Ishikawa (cell line): ENCODE measurements around the gene LY6G5B.
A peak's percentile ranks its signal among the peaks of the same experiment; 100 is the strongest.

ENCODE experiments used
- CEBPB ChIP-seq: IDR thresholded peaks from 2 replicates; pipeline ENCODE4 v1.6.1; 2012
- CREB1 ChIP-seq: IDR thresholded peaks from 2 replicates; pipeline ENCODE4 v1.6.1; 2012; ENCODE audit warnings: low read depth
- EGR1 ChIP-seq: IDR thresholded peaks from 2 replicates; pipeline ENCODE4 v1.6.1; 2012
- EP300 ChIP-seq: IDR thresholded peaks from 2 replicates; pipeline ENCODE4 v1.6.1; 2012; ENCODE audit warnings: borderline replicate concordance
- FOXM1 ChIP-seq: IDR thresholded peaks from 2 replicates; pipeline ENCODE4 v1.6.1; 2012; ENCODE audit warnings: low read depth, borderline replicate concordance
- NFIC ChIP-seq: IDR thresholded peaks from 2 replicates; pipeline ENCODE4 v1.6.1; 2012
- RAD21 ChIP-seq: IDR thresholded peaks from 2 replicates; pipeline ENCODE4 v1.6.1; 2012; ENCODE audit warnings: low read depth
- TAF1 ChIP-seq: IDR thresholded peaks from 2 replicates; pipeline ENCODE4 v1.6.1; 2012; ENCODE audit warnings: low read depth, mild to moderate bottlenecking
- TCF12 ChIP-seq: IDR thresholded peaks from 2 replicates; pipeline ENCODE4 v1.6.1; 2012; ENCODE audit warnings: low read depth
- TEAD4 ChIP-seq: IDR thresholded peaks from 2 replicates; pipeline ENCODE4 v1.6.1; 2012
- YY1 ChIP-seq: IDR thresholded peaks from 2 replicates; pipeline ENCODE4 v1.6.1; 2012; ENCODE audit warnings: low read depth
- ZBTB7A ChIP-seq: IDR thresholded peaks from 2 replicates; pipeline ENCODE4 v1.6.1; 2012; ENCODE audit warnings: low read depth
- TF ChIP-seq, protein P1 (sequence below): IDR thresholded peaks from 2 replicates; pipeline ENCODE4 v1.6.1; 2012
- TF ChIP-seq, protein P2 (sequence below): IDR thresholded peaks from 2 replicates; pipeline ENCODE4 v1.6.1; 2012
- TF ChIP-seq, protein P3 (sequence below): IDR thresholded peaks from 2 replicates; pipeline ENCODE4 v1.6.1; 2012; ENCODE audit warnings: low read depth, mild to moderate bottlenecking

LY6G5B gene

DNA sequence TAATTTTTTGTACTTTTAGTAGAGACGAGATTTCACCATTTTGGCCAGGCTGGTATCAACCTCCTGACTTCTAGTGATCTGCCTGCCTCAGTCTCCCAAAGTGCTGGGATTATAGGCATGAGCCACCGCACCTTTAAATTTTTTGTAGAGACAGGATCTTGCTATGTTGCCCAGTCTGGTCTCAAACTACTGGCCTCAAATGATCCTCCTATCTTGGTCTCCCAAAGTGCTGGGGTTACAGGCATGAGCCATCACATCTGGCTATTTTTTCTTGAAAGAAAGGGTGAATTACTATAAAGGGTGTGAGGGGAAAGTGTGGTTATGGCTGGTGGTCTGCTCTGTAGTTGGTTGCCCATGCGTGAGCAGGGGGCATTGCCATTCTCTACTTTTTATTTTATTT is 38.4 kb downstream of the LY6G5B start:
- TF ChIP-seq EP300 (no peak), RAD21 (no peak), YY1 (no peak), EGR1 (no peak), CREB1 (no peak), TAF1 (no peak), ZBTB7A (no peak), NFIC (no peak), FOXM1 (no peak), TEAD4 (no peak), CEBPB (no peak), TCF12 (no peak)
- TF ChIP-seq, protein P1, sequence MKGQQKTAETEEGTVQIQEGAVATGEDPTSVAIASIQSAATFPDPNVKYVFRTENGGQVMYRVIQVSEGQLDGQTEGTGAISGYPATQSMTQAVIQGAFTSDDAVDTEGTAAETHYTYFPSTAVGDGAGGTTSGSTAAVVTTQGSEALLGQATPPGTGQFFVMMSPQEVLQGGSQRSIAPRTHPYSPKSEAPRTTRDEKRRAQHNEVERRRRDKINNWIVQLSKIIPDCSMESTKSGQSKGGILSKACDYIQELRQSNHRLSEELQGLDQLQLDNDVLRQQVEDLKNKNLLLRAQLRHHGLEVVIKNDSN: no peak
- TF ChIP-seq, protein P2, sequence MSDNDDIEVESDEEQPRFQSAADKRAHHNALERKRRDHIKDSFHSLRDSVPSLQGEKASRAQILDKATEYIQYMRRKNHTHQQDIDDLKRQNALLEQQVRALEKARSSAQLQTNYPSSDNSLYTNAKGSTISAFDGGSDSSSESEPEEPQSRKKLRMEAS: no peak
- TF ChIP-seq, protein P3, sequence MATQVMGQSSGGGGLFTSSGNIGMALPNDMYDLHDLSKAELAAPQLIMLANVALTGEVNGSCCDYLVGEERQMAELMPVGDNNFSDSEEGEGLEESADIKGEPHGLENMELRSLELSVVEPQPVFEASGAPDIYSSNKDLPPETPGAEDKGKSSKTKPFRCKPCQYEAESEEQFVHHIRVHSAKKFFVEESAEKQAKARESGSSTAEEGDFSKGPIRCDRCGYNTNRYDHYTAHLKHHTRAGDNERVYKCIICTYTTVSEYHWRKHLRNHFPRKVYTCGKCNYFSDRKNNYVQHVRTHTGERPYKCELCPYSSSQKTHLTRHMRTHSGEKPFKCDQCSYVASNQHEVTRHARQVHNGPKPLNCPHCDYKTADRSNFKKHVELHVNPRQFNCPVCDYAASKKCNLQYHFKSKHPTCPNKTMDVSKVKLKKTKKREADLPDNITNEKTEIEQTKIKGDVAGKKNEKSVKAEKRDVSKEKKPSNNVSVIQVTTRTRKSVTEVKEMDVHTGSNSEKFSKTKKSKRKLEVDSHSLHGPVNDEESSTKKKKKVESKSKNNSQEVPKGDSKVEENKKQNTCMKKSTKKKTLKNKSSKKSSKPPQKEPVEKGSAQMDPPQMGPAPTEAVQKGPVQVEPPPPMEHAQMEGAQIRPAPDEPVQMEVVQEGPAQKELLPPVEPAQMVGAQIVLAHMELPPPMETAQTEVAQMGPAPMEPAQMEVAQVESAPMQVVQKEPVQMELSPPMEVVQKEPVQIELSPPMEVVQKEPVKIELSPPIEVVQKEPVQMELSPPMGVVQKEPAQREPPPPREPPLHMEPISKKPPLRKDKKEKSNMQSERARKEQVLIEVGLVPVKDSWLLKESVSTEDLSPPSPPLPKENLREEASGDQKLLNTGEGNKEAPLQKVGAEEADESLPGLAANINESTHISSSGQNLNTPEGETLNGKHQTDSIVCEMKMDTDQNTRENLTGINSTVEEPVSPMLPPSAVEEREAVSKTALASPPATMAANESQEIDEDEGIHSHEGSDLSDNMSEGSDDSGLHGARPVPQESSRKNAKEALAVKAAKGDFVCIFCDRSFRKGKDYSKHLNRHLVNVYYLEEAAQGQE: no peak

DNA sequence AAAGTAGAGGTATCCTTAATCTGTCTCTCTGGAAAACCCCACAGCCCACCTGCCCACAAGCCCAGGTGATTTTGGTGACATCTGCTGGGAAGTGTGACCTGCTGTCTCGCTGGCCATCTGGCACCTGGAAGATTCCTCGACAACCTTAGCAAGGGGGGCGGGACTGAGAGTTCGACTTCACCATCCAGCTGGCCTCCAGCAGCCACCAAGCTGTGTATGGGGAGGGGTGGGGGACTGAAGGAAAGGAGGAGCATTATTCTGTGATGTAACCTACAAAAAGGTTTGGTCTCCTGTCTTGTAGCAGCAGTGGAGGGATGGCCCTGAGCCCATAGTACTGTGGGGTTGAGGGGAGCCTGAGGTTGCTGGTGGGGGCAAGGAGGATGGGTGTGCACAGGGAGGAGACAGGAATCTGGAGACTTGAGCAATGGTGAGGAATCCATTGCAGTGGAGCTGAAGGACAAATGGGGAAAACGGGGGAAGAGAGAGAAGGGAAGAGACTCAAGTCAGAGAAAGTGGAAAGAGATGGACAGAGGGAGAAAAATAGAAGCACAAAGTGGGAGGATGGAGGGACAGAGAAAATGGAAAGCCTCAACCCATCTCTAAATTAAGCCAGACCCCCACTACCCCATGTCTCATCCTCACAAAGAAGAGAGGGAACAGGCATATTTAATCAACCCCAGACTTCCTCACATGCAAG is 40.9 kb downstream of the LY6G5B start:
- TF ChIP-seq FOXM1: no peak
- no peak for TF ChIP-seq TCF12
- TF ChIP-seq CEBPB: no peak

DNA sequence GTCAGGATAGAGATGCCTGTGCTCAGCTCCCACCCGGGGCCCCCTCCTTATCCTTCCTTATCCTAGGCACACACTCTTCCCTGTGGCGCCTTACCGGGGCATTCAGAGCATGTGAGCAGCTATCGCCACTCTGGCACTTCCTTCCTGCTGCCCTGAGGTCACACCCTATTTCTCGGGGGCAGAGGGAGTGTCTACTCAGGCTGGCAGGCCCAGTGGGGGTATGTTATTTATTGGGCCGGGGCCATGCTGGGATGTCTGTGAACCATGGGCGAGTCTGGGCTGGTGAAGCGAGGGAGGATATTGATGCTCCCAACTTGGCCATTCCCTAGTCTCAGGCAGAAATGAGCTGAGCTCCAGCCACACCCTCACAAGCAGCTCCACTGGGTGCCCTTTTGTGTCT is 41.5 kb downstream of the LY6G5B start:
- 0 out of 2 replicates have a peak, but pooled peaks have one; percentile 30 for TF ChIP-seq TAF1
- TF ChIP-seq EGR1: no peak

DNA sequence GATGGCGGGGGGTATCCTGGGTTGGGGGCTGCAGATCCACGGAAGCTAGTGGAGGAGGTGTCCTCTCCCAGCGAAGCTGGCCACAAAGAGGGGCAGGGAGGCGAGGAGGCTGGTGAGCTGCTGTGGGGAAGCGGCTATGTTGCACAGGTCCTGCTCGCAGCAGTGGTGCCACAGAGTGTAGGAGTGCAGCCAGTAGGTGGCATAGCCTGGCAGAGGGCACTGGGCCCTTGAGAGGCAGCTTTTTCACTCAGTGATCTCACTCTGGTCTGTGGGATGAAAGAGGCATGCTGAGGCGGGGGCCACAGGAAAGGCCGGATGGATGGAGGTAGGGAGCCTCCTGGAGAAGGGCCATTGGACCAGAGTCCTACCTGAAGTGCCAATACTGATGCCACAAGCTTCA is 42.5 kb downstream of the LY6G5B start:
- TF ChIP-seq TEAD4: no peak
- TF ChIP-seq ZBTB7A: no peak
- TF ChIP-seq FOXM1: no peak
- TF ChIP-seq, protein P3: no peak
- TF ChIP-seq, protein P2: no peak

DNA sequence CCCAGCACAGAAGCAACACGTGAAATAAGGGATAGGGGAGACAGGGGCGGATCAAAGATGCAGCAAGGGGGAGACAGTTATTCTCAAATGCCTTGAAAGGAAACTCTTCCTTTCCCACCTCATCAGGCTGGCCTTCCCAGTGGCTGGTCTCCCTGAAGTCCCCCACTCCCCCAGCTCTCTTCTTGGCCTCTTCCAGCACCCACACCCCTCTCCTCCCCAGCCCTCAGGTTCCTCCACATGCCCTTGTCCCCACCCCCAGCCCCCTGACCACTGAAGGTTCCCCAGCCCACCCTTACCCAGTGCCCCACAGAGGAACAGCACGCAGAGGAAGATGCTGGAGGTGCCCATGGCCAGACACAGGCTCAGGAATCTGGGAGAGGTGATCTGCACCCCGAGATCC is 43.7 kb downstream of the LY6G5B start:
- TF ChIP-seq, protein P2: no peak
- no peak for TF ChIP-seq CEBPB
- TF ChIP-seq, protein P1: no peak
- TF ChIP-seq ZBTB7A: no peak
- TF ChIP-seq, protein P3: no peak
- TF ChIP-seq TCF12: no peak
- TF ChIP-seq RAD21: no peak
- TF ChIP-seq FOXM1: no peak
- TF ChIP-seq NFIC: no peak
